PC-3 (cell line): ENCODE data around the gene SORL1.

Source experiments
- EZH2 ChIP-seq: fragments of 300-600 bp; sonication (generic); IDR thresholded peaks from one replicate; pipeline ENCODE4 v1.6.1; 2017; ENCODE audit warnings: antibody characterized with exemption, mild to moderate bottlenecking, low read length; ENCODE audit not compliant: unreplicated experiment
- EZH2phosphoT487 ChIP-seq: fragments of 300-600 bp; sonication (generic); IDR thresholded peaks from 2 replicates; pipeline ENCODE4 v1.6.1; 2018; ENCODE audit warnings: mild to moderate bottlenecking, antibody characterized with exemption, low read length, borderline replicate concordance
- TF ChIP-seq, protein P1 (sequence below): fragments of 300-600 bp; sonication (generic); conservative IDR thresholded peaks from 2 replicates; pipeline ENCODE4 v1.5.1; 2017; ENCODE audit warnings: antibody characterized with exemption, low read depth, mild to moderate bottlenecking, low read length

DNA sequence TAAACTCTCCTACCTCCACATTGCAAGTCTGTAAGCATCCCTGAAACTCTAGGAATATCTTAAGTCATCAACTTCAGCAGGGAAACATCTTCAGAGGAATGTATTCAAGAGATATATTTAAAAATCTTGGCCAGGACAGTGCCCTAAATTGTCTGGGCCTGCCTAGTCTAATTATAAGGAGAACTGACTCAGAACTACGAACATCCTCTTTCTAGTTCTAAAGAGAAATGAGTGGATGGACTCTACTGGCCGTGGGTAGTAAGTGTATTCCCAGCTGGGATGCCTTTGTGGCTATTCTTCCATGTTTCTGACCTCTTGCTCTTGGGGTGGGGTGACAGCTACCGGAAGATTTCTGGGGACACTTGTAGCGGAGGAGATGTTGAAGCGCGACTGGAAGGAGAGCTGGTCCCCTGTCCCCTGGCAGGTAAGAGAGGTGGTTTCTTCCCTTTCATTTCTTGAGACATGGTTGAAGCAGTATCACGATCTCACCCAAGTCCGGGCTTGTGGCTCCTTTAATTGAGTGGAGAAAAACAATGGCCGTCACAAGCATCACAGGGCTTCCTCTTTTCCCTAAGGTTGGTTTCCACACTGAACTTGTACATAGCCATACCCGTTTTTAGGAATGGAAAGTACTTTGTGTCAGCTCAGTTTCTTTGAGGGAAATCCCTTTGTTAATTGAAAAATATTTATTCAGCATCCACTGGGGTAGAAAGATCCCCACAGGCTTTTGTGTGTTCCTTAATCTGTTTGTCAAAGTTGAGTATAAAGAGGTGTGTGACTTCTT is 98.3 kb downstream of the SORL1 start:
- TF ChIP-seq, protein P1, sequence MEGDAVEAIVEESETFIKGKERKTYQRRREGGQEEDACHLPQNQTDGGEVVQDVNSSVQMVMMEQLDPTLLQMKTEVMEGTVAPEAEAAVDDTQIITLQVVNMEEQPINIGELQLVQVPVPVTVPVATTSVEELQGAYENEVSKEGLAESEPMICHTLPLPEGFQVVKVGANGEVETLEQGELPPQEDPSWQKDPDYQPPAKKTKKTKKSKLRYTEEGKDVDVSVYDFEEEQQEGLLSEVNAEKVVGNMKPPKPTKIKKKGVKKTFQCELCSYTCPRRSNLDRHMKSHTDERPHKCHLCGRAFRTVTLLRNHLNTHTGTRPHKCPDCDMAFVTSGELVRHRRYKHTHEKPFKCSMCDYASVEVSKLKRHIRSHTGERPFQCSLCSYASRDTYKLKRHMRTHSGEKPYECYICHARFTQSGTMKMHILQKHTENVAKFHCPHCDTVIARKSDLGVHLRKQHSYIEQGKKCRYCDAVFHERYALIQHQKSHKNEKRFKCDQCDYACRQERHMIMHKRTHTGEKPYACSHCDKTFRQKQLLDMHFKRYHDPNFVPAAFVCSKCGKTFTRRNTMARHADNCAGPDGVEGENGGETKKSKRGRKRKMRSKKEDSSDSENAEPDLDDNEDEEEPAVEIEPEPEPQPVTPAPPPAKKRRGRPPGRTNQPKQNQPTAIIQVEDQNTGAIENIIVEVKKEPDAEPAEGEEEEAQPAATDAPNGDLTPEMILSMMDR, result no peak
- TF ChIP-seq EZH2, result no peak
- TF ChIP-seq EZH2phosphoT487, result no peak
